Measurements from ENCODE around the gene GCNA. TPM values are rescaled to one million over a fixed set of nuclear protein-coding genes. Genes with fewer than 3 reads are reported as not detected.
A peak's percentile ranks its signal among the peaks of the same experiment; 100 is the strongest.

GCNA gene
- total RNA-seq, 6 experiments from 2014 or later, result 0.37 to 1.7 (median 0.95) TPM

- no peaks in the 10 kb centered on the region for H3K9me3 ChIP-seq
- no peak overlapping the region for H3K27ac ChIP-seq
- peak; percentile 88 to 97 (median 92) for ATAC-seq
- no peaks in the 10 kb centered on the region for H3K27me3 ChIP-seq
- H3K36me3 ChIP-seq, result no peaks in the 10 kb centered on the region
- TF ChIP-seq POLR2A (IDR thresholded peaks at IDR 0.05) (no peak), CTCF (IDR thresholded peaks at IDR 0.05) (no peak)
- intact Hi-C loops (cut with DNase I), result no loop called here
- H3K4me1 ChIP-seq, result no peaks in the 10 kb centered on the region
- DNase-seq, result peak; percentile 57 to 73 (median 71)
- 72% methylated on average over 9 of the region's 43 CpGs for WGBS (ENCODE audit: insufficient coverage, low coverage, low lambda C conversion rate, missing lambda C conversion rate)
- no peak overlapping the region for H3K4me3 ChIP-seq
Observed at GRCh38 chrX:71616672-71617529, 38.7 kb downstream of the GCNA start.

GRCh38 chrX:71617742-71618141, 39.5 kb downstream of the GCNA start:
- Histone ChIP-seq H3K4me3 (no peak overlapping the region), H3K9me3 (no peaks in the 10 kb centered on the region), H3K27ac (no peak overlapping the region), H3K27me3 (no peaks in the 10 kb centered on the region), H3K36me3 (no peaks in the 10 kb centered on the region), H3K4me1 (no peaks in the 10 kb centered on the region)
- 50% methylated on average over 7 of the region's 8 CpGs for WGBS (ENCODE audit: insufficient coverage, low coverage, low lambda C conversion rate, missing lambda C conversion rate)
- ATAC-seq, result no peak
- DNase-seq, result no peak
- no peak for TF ChIP-seq CTCF (IDR thresholded peaks at IDR 0.05)
- no peak for TF ChIP-seq POLR2A (IDR thresholded peaks at IDR 0.05)
- intact Hi-C loops (cut with DNase I), result no loop called here

GRCh38 chrX:71618303-71618721, 40.1 kb downstream of the GCNA start, which contains the start of gene CXCR3:
CXCR3 (minus strand) TSS chrX:71618511; CDS start chrX:71618449, 62 bp downstream.
- Histone ChIP-seq H3K27me3 (no peaks in the 10 kb centered on the region), H3K4me3 (no peak within 1 kb of the TSS), H3K27ac (no peak within 1 kb of the TSS), H3K9me3 (no peaks in the 10 kb centered on the region), H3K4me1 (no peaks in the 10 kb centered on the region), H3K36me3 (no peaks in the 10 kb centered on the region)
- intact Hi-C loops (cut with DNase I), result no loop called here
- DNase-seq, result peak; percentile 51 to 61 (median 52)
- WGBS (ENCODE audit: insufficient coverage, low coverage, low lambda C conversion rate, missing lambda C conversion rate), result no CpG with 5 or more reads among the region's 4 CpGs
- no peak for TF ChIP-seq POLR2A (IDR thresholded peaks at IDR 0.05)
- TF ChIP-seq CTCF (IDR thresholded peaks at IDR 0.05), result no peak
- peak in 3 of 4 donors; percentile 2 to 49 (median 45) for ATAC-seq

- no peak for DNase-seq
- WGBS (ENCODE audit: insufficient coverage, low coverage, low lambda C conversion rate, missing lambda C conversion rate), result 88% methylated on average over 3 of the region's 3 CpGs
- Histone ChIP-seq H3K36me3 (no peaks in the 10 kb centered on the region), H3K27me3 (no peaks in the 10 kb centered on the region), H3K4me3 (no peak overlapping the region), H3K27ac (no peak overlapping the region), H3K9me3 (no peaks in the 10 kb centered on the region), H3K4me1 (no peaks in the 10 kb centered on the region)
- intact Hi-C loops (cut with DNase I), result no loop called here
- no peak for TF ChIP-seq CTCF (IDR thresholded peaks at IDR 0.05)
- TF ChIP-seq POLR2A (IDR thresholded peaks at IDR 0.05), result no peak
- ATAC-seq, result no peak
Observed at GRCh38 chrX:71618787-71619186, 40.5 kb downstream of the GCNA start.
